GM12874 (cell line): Measurements from ENCODE around the gene IFNW1.

Source experiments
- CTCF ChIP-seq: IDR thresholded peaks from 2 replicates; pipeline ENCODE4 v1.5.1; 2011; ENCODE audit warnings: low read depth, mild to moderate bottlenecking, control low read depth, low read length, moderate library complexity; ENCODE audit not compliant: insufficient read depth

The IFNW1 gene

GRCh38 chr9:21165516-21165915, 23.9 kb upstream of the IFNW1 start:
- no peak for TF ChIP-seq CTCF

GRCh38 chr9:21160178-21160577, 18.5 kb upstream of the IFNW1 start:
- TF ChIP-seq CTCF: no peak

GRCh38 chr9:21155501-21155900, 13.9 kb upstream of the IFNW1 start:
- TF ChIP-seq CTCF: no peak

GRCh38 chr9:21154018-21154608, 12.5 kb upstream of the IFNW1 start:
- TF ChIP-seq CTCF: peak; percentile 31; the same call in 1 of the 2 replicates

GRCh38 chr9:21153336-21154017, 11.8 kb upstream of the IFNW1 start:
- no peak for TF ChIP-seq CTCF

- no peak for TF ChIP-seq CTCF
Measured at GRCh38 chr9:21144603-21145002, 3.0 kb upstream of the IFNW1 start.

GRCh38 chr9:21137020-21137419, 4.6 kb downstream of the IFNW1 start:
- TF ChIP-seq CTCF: no peak

- TF ChIP-seq CTCF: no peak
Measured at GRCh38 chr9:21135736-21136135, 5.9 kb downstream of the IFNW1 start.
